HG03108 (cell line): ENCODE results near the gene TRAPPC12.
"Not testable (repeated sequence)": the region's sequence is repeated elsewhere in the genome, so short reads cannot be mapped to it uniquely, and the experiment has no call there.

ENCODE experiments used
- ATAC-seq: cut with Tn5 transposase; IDR thresholded peaks from one replicate; pipeline ENCODE4 v1.9.1; 2021; ENCODE audit warnings: moderate library complexity; ENCODE audit not compliant: unreplicated experiment

The TRAPPC12 gene

GRCh38 chr2:3483227-3483985 is 103.9 kb downstream of the TRAPPC12 start:
- no peak for ATAC-seq

DNA sequence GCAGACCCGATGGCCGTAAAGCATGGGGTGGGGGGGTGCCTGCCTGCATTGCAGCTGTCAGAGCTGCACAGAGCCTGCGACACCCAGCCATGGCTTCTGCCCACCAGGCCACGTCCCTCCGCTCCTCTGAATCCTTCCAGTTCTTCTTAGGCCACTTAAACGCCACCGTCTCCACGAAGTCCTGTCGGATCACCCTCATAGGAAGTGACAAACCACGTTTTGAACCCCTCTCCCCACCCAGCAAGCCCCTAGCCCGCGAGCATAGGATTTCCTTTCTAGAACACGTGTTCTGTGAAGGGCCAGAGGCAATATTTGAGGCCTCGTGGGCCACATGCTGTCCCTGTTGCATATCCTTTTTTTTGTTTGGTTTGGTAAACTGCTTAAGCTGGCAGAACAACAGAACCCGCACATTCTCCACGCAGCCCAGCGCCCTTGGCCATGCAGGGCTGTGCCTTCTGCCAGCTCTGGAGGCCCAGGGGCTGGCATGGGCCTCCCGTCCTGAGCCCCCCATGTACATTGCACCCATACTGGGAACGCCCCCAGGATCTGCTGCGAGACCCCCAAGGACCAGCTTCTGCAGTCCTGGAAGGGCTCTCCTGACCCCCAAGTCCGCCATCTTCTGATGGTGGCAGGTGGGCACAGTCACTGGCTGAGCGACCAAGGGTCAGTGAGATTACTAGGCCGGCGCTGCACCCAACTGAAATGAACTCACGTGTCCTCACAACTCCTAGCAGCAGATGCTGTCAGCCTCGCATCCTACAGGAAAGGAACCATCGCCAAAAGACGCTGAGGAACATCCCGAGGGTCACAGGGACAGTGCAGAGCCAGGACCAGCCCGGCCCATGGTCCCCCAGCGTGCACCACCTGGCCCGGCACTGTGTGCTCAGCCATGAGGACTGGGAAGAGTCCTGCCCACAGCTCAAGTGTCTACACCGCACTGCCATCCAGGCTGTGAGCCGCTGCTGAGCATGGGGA is 104.8 kb downstream of the TRAPPC12 start:
- no peak for ATAC-seq

DNA sequence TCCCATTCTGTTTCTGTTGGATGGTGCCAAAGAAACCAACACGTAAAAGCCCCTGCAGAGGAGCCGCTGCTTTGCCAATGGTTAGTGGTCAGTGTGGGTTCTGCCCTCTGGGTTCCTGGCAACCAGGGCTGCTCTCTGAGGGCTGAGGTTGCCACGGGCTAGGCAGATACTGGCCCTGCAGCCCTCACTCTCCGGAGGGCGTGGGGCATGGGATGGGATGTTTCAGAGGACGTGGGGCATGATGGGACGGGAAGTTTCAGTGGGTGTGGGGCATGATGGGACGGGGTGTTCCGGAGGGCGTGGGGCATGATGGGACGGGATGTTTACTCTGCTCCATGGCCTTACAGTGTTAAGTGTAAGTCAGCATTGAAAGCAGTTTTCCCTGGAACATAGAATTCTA is 105.7 kb downstream of the TRAPPC12 start:
- no peak for ATAC-seq

DNA sequence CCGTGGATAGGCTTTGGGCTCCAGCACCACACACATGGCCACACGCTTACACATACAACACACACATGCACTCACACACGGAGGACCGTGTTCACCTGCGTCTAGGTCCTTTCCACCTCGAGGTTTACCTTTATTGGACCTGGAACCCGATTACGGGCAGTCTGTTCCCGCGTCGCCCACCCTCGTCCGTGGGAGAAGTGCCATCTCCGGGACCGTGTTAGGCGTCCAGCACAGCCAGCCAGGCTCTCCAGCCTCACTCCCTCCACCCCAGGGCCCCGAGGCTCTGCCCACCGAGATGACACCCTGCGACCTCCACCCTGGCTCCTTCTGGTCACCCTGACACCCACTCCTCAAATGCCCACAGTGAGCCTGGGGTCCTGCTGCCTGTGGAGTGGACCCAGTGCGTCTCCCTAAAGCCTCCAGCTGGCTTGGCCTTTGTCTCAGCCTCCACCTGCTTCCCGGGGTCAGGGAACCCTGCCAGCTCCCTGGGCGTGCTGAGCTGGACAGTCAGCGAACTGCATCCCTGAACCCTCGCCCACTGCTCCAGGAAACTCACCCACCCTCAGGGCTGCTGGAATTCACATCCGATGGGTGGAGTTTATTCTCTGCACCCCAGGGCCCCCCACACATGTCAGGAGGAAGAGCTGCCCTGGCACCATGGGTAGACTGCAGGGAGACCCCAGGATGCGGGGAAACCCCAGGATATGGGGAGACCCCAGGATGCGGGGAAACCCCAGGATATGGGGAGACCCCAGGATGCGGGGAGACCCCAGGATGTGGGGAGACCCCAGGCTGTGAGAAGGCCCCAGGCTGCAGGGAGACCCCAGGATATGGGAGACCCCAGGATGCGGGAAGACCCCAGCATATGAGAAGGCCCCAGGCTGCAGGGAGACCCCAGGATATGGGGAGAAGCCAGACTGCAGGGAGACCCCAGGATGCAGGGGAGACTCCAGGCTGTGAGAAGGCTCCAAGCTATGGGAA is 106.8 kb downstream of the TRAPPC12 start:
- no peak for ATAC-seq

DNA sequence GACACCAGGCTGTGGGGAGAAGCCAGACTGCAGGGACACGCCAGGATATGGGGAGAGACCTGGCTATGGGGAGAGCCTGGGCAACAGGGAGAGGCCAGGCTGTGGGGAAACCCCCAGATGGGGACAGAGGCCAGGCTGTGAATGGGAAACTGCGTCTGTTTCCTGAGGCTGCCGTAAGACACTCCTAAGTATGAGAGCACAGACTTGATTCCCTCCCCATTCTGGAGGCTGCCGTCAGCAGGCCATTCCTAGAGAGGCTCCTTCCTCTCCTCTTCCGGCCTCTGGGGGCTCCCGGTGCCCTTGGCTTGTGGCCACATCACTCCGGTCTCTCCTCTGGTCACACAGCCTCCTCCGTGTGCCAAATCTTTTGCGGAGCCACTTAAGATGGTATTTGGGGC is 107.5 kb downstream of the TRAPPC12 start:
- ATAC-seq, result no peak

DNA sequence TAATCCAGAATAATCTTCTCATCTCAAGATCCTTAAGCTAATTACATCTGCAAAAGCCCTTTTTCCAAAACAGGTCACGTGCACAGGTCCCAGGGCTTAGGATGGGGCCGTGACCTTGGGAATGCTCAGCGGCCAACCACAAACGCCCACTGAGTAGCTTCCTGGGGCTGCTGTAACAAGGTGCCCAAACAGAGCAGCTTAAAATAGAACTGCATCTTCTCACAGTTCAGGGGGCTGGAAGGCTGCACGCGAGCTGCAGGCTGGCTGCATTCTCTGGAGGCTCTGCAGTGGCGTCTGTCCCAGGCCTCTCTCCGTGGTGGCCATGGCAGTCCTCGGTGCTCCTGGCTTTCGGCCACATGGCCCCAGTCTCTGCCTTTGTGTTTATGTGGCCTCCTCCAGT is 107.9 kb downstream of the TRAPPC12 start:
- ATAC-seq, result no peak

DNA sequence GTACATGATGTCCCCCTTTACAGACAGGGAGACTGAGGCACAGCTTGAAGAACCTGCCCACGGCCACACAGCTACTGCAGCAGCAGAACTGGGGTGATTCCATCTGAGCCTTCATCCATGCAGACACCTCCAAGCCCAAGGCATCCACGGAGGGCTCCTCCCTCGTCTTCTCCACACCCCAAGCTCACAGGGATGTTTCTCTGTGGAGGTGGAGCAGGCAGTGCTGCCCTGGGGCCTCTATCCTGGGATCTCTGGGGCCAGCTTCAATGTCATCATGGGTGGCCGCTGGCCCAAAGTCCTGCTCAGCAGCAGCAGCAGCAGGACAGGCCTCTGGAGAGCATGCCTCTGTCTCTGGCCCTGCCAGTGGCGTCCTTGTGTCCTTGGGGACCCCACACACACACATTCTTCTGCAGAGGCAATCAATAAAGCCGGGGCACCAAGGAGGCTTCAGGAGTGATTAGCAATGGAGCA is 108.6 kb downstream of the TRAPPC12 start:
- ATAC-seq, result no peak

GRCh38 chr2:3488855-3489763 is 109.6 kb downstream of the TRAPPC12 start:
- ATAC-seq, result no peak

- no peak for ATAC-seq
Measured at GRCh38 chr2:3489764-3490115, 110.2 kb downstream of the TRAPPC12 start.

GRCh38 chr2:3490191-3491170 is 111.0 kb downstream of the TRAPPC12 start:
- ATAC-seq, result no peak

DNA sequence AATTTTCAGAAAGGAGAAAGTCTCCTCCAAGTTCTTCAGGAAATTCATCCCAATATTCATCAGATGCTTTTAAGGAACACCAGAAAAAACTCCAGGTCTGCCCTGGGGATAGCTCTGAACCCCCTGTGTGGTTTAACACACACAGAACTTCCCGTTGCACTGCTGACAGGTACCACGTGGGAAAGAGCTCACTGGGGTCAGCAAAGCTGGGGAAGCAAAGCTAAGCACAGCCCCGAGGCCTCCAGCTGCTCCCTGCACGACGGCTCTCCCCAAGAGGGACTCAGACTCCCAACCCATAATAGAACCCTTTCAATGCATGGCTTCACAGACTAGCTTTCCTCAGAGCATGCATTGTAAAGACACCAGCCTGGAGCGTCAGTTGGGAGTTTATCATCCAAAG is 111.8 kb downstream of the TRAPPC12 start:
- no peak for ATAC-seq

DNA sequence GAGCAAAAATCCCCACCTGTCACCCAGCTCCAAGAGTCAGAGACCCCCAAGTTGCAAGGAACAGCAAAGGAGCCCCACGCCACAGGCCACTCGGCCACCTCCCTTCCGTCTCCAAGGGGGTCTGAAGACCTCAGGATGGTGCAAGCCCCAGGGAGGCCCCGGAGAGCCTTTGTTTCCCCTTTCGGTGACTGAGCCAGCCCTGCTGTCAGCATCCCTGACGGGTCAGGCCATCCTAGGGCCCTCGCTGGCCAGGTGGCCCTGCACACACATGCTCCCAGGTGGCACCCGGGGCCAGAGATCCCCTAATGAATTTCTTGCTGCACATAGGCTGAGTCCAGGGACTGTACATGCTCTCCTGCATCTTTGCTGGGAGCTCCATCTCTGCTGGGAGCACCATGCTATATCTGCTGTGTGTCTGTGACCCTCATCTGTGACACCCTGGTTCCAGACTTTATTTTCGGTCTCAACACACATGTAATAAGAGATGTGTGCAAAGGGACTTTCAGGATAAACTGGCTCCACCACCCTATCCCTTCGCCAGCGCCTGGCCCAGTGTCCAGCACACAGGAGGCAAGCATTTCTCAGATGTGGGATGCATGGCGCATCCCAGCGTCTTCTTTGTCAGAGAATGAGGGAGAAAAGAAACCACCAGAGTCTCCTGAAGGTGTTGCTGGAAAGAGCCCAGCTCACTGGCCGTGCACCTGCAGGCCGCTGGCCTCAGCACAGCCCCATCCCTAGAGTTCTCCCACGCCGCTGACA is 112.4 kb downstream of the TRAPPC12 start:
- ATAC-seq, result no peak

DNA sequence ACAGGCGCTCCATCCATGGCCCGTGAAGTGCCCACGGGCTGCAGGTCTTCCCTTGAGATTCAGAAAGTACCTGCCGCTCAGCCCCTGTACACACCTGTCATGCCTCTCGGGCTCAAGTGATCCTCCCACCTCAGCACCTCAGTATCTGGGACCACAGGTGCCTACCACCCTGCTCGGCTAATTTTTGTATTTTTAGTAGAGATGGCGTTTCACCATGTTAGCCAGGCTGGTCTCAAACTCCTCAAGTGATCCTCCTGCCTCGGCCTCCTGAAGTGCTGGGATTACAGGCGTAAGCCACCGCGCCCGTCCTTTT is 112.9 kb downstream of the TRAPPC12 start:
- not testable (repeated sequence) for ATAC-seq

DNA sequence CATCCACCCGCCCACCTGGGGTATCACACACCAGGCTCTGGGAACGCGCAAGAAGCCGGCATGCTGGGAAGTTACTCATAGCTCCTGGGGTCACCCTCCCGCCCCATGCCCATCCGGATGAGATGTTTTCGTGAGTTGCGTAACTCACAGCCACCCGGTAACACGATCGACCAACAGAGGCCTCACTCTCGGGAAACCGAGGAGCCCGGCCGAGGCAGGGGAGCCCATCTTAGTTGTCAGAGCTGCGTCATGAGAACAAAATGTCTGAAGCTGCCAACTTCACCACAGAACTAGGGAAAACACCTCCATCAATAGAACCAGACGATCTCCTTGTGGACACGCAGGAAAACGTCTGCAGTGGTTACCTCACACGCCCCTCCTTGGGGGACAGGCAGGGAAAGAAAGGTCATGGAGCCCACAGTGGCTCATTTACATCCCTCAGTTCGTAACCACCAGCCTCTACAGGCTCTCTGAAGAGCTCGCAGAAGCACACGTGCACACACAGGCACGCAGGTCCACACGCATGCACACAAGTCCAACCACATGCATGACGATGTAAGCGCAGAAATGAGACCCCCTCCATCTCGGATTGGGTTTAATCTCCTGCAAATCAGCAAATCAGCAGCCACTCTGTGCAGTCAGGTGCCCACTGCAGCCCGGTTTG is 113.6 kb downstream of the TRAPPC12 start:
- ATAC-seq, result no peak

DNA sequence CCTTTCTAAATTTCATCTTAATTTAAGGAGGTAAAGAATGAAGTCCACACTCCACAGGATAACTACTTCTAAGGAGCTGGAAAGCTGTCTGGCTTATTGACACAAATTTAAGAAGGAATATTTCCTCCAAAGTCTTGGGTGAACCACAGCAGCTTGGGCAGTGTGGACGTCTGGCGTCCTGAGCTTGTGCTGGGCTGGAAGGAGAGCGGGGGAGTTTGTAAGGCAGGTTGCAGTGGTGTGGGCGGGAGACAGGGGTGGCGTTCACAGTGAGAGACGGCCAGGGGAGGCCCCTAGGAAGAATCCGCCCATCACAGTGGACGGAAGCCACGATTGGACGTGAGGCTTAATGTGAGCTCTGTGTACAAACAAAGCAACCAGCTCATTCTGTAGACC is 114.1 kb downstream of the TRAPPC12 start:
- no peak for ATAC-seq

GRCh38 chr2:3494984-3495666 is 115.6 kb downstream of the TRAPPC12 start:
- no peak for ATAC-seq

DNA sequence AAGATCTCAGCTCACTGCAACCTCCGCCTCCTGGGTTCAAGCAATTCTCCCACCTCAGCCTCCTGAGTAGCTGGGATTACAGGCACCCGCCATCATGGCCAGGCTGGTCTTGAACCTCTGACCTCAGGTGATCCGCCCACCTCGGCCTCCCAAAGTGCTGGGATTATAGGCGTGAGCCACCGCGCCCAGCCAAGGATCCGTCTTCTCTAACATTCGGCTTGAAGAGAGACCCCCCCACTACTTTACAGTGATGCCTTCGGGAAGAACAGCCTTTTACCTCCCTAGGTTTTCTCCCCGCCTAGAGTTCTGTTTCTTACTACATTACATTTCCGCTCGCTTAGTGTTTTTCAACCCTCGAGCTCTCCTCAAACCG is 117.2 kb downstream of the TRAPPC12 start:
- not testable (repeated sequence) for ATAC-seq
